ENCODE data around the gene NDE1.

DNA sequence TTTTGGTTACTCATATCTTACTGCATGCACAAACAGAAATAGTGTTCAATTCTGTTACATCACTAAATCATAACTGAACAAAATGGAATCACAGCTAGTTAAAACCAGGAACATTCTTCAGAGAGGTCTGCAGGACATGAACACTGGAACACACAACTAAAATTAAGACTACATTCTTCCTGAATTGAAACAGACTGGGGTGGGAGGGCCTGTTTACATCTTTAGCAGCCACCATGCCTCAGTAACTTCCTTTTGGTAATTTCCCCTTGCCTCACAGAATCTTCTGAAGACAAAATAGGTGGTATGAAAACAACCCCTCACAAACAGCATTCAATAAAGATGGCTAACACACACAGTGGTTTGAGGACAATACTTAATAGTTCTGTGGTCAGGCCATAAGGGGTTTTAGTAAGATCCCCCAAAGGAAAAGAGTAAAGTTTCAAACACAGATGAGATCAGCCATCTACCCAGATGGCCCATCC is 13.6 kb upstream of the NDE1 start:
- TF ChIP-seq, protein P1, sequence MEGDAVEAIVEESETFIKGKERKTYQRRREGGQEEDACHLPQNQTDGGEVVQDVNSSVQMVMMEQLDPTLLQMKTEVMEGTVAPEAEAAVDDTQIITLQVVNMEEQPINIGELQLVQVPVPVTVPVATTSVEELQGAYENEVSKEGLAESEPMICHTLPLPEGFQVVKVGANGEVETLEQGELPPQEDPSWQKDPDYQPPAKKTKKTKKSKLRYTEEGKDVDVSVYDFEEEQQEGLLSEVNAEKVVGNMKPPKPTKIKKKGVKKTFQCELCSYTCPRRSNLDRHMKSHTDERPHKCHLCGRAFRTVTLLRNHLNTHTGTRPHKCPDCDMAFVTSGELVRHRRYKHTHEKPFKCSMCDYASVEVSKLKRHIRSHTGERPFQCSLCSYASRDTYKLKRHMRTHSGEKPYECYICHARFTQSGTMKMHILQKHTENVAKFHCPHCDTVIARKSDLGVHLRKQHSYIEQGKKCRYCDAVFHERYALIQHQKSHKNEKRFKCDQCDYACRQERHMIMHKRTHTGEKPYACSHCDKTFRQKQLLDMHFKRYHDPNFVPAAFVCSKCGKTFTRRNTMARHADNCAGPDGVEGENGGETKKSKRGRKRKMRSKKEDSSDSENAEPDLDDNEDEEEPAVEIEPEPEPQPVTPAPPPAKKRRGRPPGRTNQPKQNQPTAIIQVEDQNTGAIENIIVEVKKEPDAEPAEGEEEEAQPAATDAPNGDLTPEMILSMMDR (IDR thresholded peaks at IDR 0.05): no peak
- no peak for TF ChIP-seq POLR2A (IDR thresholded peaks at IDR 0.05)
